ENCODE results near the gene ARMCX1.

- TF ChIP-seq POLR2AphosphoS5 (IDR thresholded peaks at IDR 0.05; ENCODE audit: borderline replicate concordance, low read depth, low read length) = no peak
- no peak for TF ChIP-seq EZH2 (IDR thresholded peaks at IDR 0.05)
- TF ChIP-seq FOXP2 (optimal IDR thresholded peaks at IDR 0.05; ENCODE audit: control extremely low read depth, extremely low read length, insufficient read depth) = no peak
Measured at GRCh38 chrX:101550751-101551379, 518 bp downstream of the ARMCX1 start.

All from SK-N-MC (cell line).